ENCODE measurements around the gene NTSR2. TPM values are rescaled to one million over a fixed set of nuclear protein-coding genes. Genes with fewer than 3 reads are reported as not detected.

NTSR2 gene, protein sequence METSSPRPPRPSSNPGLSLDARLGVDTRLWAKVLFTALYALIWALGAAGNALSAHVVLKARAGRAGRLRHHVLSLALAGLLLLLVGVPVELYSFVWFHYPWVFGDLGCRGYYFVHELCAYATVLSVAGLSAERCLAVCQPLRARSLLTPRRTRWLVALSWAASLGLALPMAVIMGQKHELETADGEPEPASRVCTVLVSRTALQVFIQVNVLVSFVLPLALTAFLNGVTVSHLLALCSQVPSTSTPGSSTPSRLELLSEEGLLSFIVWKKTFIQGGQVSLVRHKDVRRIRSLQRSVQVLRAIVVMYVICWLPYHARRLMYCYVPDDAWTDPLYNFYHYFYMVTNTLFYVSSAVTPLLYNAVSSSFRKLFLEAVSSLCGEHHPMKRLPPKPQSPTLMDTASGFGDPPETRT
- total RNA-seq = not detected in 2 replicates

DNA sequence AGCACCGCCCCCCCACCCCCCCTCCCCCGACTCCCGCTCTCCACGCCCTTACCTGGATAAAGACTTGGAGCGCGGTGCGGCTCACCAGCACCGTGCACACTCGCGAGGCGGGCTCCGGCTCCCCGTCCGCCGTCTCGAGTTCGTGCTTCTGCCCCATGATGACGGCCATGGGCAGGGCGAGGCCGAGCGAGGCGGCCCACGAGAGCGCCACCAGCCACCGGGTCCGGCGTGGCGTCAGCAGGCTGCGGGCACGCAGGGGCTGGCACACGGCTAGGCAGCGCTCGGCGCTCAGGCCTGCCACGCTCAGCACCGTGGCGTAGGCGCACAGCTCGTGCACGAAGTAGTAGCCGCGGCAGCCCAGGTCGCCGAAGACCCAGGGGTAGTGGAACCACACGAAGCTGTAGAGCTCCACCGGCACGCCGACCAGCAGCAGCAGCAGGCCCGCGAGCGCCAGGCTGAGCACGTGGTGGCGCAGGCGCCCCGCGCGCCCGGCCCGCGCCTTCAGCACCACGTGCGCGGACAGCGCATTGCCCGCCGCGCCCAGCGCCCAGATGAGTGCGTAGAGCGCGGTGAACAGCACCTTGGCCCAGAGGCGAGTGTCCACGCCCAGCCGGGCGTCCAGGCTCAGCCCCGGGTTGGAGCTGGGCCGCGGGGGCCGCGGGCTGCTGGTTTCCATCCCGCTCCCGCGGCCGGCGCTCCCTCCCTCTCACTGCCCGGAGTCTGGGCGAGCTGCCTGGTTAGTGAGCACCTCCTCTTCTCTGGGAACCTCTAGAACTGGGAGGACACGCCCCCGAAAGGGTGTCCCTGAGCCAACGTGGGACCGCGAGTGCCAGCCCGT is at the start of gene NTSR2:
Gene NTSR2, minus strand, starts transcription at position 742 of the 838 bp plus-strand sequence. Its CDS starts 66 bp downstream, at position 676.
- DNase-seq (ENCODE audit: low spot score) = peak; percentile 31
- intact Hi-C loops (cut with micrococcal nuclease) = no loop called here
- Mint-ChIP-seq H3K4me3 (ENCODE audit: low read depth) (no peak within 1 kb of the TSS), H3K9me3 (no peaks in the 10 kb centered on the region), H3K36me3 (ENCODE audit: low read depth) (no peaks in the 10 kb centered on the region), H3K4me1 (ENCODE audit: low read depth) (peaks cover 4% of the 10 kb centered on the region), H3K27me3 (ENCODE audit: low read depth) (peaks cover 22% of the 10 kb centered on the region), H3K27ac (no peak within 1 kb of the TSS)

DNA sequence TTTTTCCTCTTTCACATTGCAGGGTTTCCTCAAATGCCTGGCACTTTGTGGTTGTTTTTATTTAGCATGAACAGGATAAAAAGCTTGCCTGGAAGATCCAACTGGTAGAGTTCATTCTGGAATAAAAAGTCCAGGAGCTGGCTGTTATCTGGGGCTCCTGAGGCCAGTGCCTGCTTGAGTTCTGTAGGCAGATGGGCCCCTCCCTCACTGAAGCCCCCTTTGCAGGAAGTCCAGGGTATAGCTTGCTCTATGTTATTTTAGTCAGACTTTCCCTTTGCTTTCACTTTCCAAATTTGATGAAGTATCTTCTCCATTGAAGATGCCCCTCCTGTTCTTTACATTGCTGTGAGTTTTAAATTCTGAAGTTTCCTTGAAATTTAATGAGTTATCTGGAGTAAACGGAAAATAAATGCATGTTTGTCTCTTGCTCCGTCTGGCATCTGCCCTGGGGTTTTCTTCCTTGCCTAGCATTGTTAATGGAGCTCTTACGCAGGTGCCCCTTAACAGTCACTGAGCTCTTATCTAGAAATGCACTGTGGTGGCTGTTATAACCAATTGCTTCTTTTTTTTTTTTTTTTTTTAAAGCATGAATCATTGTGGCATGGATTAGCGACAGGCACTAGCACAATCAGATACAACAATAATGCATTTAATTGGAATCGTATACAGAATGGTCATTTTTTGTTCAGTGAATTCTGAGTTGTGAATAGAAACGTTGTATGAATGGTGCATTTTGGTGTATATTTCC is 49.4 kb upstream of the NTSR2 start:
- Mint-ChIP-seq H3K27me3 (ENCODE audit: low read depth) (peaks cover 39% of the 10 kb centered on the region), H3K27ac (no peak overlapping the region), H3K36me3 (ENCODE audit: low read depth) (no peaks in the 10 kb centered on the region), H3K4me3 (ENCODE audit: low read depth) (peak overlapping the region; percentile 26), H3K4me1 (ENCODE audit: low read depth) (peaks cover 10% of the 10 kb centered on the region), H3K9me3 (no peaks in the 10 kb centered on the region)
- no peak for DNase-seq (ENCODE audit: low spot score)
- intact Hi-C loops (cut with micrococcal nuclease) = no loop called here

DNA sequence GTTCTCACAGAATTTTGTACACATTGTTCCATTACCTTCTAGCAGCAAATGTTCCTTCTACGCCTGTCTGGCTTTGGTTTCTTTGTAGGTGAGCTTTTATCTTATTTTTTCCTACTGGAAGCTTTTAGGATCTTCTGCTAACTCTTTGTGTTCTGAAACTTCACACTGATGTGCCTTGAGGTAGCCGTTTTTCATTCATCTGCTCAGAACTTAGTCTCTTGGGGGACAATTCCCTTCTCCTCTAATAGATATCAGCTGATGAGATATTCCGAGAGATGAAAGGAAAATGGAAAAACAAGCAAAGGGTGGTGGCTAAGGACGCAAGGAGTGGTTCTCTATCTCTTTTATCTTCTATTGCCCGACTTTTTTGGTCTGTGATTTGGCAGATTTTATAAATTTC is 48.6 kb upstream of the NTSR2 start:
- peaks cover 39% of the 10 kb centered on the region for H3K27me3 Mint-ChIP-seq (ENCODE audit: low read depth)
- H3K27ac Mint-ChIP-seq = no peak overlapping the region
- peaks cover 10% of the 10 kb centered on the region for H3K4me1 Mint-ChIP-seq (ENCODE audit: low read depth)
- no peaks in the 10 kb centered on the region for H3K36me3 Mint-ChIP-seq (ENCODE audit: low read depth)
- no peak overlapping the region for H3K4me3 Mint-ChIP-seq (ENCODE audit: low read depth)
- DNase-seq (ENCODE audit: low spot score) = no peak
- no peaks in the 10 kb centered on the region for H3K9me3 Mint-ChIP-seq
- intact Hi-C loops (cut with micrococcal nuclease) = no loop called here

DNA sequence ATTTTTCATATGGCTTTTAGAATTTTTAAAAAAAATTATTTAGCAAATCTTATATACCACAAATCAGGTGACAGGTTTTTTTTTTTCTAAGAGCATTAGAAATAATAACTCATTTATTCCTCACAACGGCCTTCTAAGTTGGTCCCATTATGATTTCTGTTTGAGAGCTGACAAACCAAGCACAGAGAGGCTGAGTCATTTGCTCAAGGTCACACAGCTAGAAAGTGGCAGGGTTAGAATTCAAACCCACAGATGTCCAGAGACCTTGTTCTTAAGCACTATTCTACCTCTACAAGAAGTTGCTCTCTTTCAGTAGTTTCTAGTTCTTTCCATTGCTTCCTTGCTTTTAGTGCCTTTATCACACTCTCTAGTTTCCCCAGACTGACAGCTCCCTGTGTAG is 47.6 kb upstream of the NTSR2 start:
- H3K27me3 Mint-ChIP-seq (ENCODE audit: low read depth) = peaks cover 33% of the 10 kb centered on the region
- no peak overlapping the region for H3K4me3 Mint-ChIP-seq (ENCODE audit: low read depth)
- intact Hi-C loops (cut with micrococcal nuclease) = no loop called here
- H3K4me1 Mint-ChIP-seq (ENCODE audit: low read depth) = peaks cover 10% of the 10 kb centered on the region
- H3K27ac Mint-ChIP-seq = no peak overlapping the region
- H3K36me3 Mint-ChIP-seq (ENCODE audit: low read depth) = no peaks in the 10 kb centered on the region
- no peaks in the 10 kb centered on the region for H3K9me3 Mint-ChIP-seq
- no peak for DNase-seq (ENCODE audit: low spot score)

DNA sequence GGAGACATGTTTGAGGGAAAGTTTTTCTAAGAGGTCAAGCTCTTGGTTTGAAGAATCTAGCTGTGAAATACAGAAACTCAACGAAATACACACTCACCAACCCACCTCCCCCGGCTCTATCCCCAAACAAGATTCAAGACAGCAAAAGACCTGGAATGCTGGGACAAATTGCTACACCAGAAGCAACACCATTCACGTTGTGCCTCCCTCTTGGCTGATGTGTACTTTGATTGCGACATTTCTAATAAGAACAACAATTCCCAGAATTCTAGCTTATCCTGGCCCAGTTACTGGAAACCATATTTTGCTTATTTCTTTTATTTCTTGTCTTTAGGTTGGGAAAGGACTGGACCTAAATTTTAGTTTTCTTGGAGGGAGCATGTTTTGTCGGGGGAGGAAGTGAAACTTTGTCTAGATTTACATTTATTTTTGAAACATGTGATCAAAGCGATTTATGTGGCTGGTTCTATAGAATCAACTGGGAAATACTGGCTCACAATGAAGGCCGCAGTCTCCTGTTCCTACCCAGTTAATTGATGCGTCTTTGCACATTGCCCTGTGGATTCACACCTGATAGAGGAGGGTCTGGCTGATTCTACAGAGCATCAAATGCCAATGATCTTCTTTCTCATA is 46.8 kb upstream of the NTSR2 start:
- Mint-ChIP-seq H3K36me3 (ENCODE audit: low read depth) (no peaks in the 10 kb centered on the region), H3K9me3 (no peaks in the 10 kb centered on the region), H3K4me1 (ENCODE audit: low read depth) (peaks cover 10% of the 10 kb centered on the region), H3K27me3 (ENCODE audit: low read depth) (peaks cover 38% of the 10 kb centered on the region), H3K27ac (no peak overlapping the region), H3K4me3 (ENCODE audit: low read depth) (no peak overlapping the region)
- intact Hi-C loops (cut with micrococcal nuclease) = no loop called here
- no peak for DNase-seq (ENCODE audit: low spot score)

DNA sequence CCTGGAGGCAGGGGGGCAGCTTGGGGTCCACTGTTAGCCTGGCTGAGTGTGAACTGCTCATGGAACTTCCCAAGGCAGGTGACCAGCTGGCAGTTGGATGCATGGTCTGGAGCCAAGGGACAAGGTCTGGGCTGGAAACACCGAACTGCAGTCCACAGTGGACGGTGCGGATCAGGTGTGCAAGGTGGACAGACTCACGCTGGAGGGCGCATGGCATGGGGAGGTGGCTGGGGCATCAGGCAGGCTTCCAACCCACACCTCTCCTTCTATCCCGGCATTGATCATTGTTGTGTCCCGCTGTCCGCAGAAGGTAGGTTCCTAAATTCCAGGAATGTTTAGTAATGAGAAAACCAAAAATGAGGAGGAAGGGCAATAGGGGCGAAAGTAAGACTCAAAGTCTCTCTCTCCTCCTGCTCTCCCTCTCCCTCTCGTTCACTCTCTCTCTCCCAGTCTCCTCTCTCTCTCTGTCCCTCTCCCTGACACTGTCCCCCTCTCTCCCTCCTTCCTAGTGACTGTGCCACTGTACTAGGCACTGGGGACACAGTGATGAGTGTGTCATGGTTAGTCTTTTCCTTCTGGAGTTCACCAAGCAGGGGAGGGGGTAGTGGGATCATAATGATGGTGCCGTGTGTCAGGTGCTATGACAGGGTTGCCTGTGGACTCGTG is 46.1 kb upstream of the NTSR2 start:
- H3K36me3 Mint-ChIP-seq (ENCODE audit: low read depth) = no peaks in the 10 kb centered on the region
- H3K4me1 Mint-ChIP-seq (ENCODE audit: low read depth) = peaks cover 10% of the 10 kb centered on the region
- H3K9me3 Mint-ChIP-seq = no peaks in the 10 kb centered on the region
- intact Hi-C loops (cut with micrococcal nuclease) = no loop called here
- H3K4me3 Mint-ChIP-seq (ENCODE audit: low read depth) = no peak overlapping the region
- no peak for DNase-seq (ENCODE audit: low spot score)
- H3K27me3 Mint-ChIP-seq (ENCODE audit: low read depth) = peaks cover 40% of the 10 kb centered on the region
- no peak overlapping the region for H3K27ac Mint-ChIP-seq

DNA sequence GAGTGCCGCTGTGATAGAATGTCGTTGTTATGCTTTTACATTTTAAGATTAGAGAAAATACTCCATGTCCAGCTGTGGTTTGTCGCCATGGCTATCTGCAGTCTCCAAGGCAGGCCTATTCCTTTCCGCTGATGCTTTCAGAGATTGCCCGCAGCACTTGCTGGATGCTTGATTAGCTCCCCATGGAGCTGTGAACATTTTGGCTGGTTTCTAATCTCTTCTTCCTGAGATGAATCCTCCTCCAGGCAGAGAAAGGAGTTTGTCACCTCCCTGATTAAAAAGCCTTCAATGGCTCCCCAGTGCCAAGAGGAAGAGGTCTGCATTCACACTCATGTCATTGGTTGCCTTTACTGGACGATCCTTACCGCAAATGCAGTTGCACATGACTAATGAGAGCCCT is 43.8 kb upstream of the NTSR2 start:
- no peak overlapping the region for H3K27ac Mint-ChIP-seq
- intact Hi-C loops (cut with micrococcal nuclease) = no loop called here
- no peaks in the 10 kb centered on the region for H3K9me3 Mint-ChIP-seq
- no peak overlapping the region for H3K4me3 Mint-ChIP-seq (ENCODE audit: low read depth)
- H3K4me1 Mint-ChIP-seq (ENCODE audit: low read depth) = peaks cover 5% of the 10 kb centered on the region
- H3K36me3 Mint-ChIP-seq (ENCODE audit: low read depth) = no peaks in the 10 kb centered on the region
- no peak for DNase-seq (ENCODE audit: low spot score)
- H3K27me3 Mint-ChIP-seq (ENCODE audit: low read depth) = peaks cover 33% of the 10 kb centered on the region

DNA sequence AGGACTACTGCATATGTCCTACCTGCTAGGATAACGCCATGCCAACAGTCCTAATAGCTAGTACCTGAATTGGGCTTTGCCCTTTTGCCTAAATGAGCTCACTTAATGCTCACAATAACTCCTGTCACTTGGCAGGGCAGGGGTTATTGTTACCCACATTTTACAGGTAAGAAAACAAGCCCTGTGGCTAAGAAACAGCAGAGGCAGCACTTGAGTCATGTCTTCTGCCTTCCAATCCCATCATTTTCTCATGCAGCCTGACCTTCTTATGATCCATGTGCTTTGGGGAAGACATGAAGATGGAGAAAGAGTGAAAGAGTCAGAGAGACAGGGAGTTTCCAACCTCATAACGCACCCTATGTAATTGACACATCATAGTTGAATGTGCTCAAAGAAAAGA is 42.9 kb upstream of the NTSR2 start:
- H3K27ac Mint-ChIP-seq = no peak overlapping the region
- no peak overlapping the region for H3K4me3 Mint-ChIP-seq (ENCODE audit: low read depth)
- H3K9me3 Mint-ChIP-seq = no peaks in the 10 kb centered on the region
- peaks cover 5% of the 10 kb centered on the region for H3K4me1 Mint-ChIP-seq (ENCODE audit: low read depth)
- intact Hi-C loops (cut with micrococcal nuclease) = no loop called here
- DNase-seq (ENCODE audit: low spot score) = no peak
- H3K36me3 Mint-ChIP-seq (ENCODE audit: low read depth) = no peaks in the 10 kb centered on the region
- H3K27me3 Mint-ChIP-seq (ENCODE audit: low read depth) = peaks cover 28% of the 10 kb centered on the region

DNA sequence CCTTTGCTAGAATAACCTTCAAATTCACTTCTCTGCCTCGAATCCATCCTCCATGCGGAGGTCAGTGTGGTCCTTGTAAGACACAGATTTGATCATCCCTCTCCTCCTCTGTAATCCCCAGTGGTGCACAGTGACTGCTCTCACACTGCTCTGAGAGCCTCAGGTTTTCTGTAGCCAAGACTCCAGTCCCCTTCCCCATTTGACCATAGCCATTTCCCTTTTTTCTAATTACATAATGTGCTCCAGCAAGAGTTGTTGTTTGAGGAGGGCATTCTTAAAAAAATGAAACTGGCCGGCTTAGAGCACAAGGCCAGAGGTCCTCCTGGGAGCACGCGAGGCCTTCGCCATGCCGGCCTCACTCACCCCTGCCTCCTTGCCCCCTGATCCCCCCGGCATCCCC is 41.8 kb upstream of the NTSR2 start:
- no peak overlapping the region for H3K4me3 Mint-ChIP-seq (ENCODE audit: low read depth)
- peaks cover under 1% of the 10 kb centered on the region for H3K4me1 Mint-ChIP-seq (ENCODE audit: low read depth)
- H3K36me3 Mint-ChIP-seq (ENCODE audit: low read depth) = no peaks in the 10 kb centered on the region
- no peak overlapping the region for H3K27ac Mint-ChIP-seq
- intact Hi-C loops (cut with micrococcal nuclease) = no loop called here
- H3K27me3 Mint-ChIP-seq (ENCODE audit: low read depth) = peaks cover 28% of the 10 kb centered on the region
- H3K9me3 Mint-ChIP-seq = no peaks in the 10 kb centered on the region
- no peak for DNase-seq (ENCODE audit: low spot score)

DNA sequence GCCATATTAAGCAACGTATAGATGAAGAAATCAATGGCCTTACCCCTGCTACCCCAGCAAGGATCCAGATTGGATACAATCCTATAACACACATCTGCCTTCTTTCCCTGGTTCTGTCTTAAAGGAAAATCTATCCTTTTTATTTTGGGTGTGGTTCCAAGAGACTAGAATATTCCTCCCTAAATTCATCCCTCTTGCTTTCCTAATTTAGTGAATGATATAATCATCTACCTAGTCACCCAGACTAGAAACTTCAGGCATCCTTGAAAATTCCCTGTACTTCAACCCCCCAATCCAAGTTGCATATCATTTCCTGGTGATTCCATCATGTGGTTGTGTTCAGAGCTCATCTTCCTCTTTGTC is 41.3 kb upstream of the NTSR2 start:
- H3K4me3 Mint-ChIP-seq (ENCODE audit: low read depth) = no peak overlapping the region
- peaks cover 24% of the 10 kb centered on the region for H3K27me3 Mint-ChIP-seq (ENCODE audit: low read depth)
- H3K36me3 Mint-ChIP-seq (ENCODE audit: low read depth) = no peaks in the 10 kb centered on the region
- DNase-seq (ENCODE audit: low spot score) = no peak
- H3K9me3 Mint-ChIP-seq = no peaks in the 10 kb centered on the region
- H3K27ac Mint-ChIP-seq = no peak overlapping the region
- no peaks in the 10 kb centered on the region for H3K4me1 Mint-ChIP-seq (ENCODE audit: low read depth)
- intact Hi-C loops (cut with micrococcal nuclease) = no loop called here

DNA sequence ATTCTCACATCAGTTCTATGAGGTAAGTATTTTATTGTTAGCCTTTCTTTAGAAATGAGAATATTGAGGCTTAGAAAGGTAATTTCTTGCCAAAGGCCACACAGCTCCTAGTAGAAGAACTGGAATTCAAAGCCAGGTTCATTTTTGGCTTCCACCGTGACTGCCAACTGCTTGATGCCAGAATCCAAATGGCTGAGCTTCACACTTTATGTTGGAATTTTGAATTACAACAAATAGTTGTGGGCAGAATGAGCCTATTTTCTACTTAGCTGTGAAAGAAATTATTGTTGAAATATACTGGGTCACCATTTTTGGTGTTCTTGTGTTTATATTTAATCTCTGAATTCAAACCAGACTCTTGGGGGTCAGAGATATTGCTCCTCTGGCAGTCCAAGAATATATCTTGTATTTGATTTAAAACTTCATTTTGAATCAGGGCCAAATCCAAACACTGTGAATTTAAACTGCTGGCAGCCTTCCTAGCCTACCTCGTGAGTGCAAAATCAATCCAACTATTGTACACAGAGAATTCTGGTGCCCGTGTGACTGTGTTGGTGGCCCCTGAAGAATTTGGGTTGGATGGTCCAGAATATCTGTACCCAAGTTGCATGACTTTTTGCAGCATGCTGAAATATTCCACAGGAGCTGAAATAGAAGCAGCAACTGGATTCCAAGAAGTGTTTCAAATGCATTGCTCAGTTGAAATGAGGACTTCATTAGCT is 40.8 kb upstream of the NTSR2 start:
- Mint-ChIP-seq H3K27ac (no peak overlapping the region), H3K36me3 (ENCODE audit: low read depth) (no peaks in the 10 kb centered on the region), H3K4me1 (ENCODE audit: low read depth) (no peaks in the 10 kb centered on the region), H3K4me3 (ENCODE audit: low read depth) (no peak overlapping the region), H3K27me3 (ENCODE audit: low read depth) (peaks cover 27% of the 10 kb centered on the region), H3K9me3 (no peaks in the 10 kb centered on the region)
- no peak for DNase-seq (ENCODE audit: low spot score)
- intact Hi-C loops (cut with micrococcal nuclease) = no loop called here
